Embryonic facial prominence (tissue), 1 donor: ENCODE results near the gene NKTR.
"Not testable (repeated sequence)": the region's sequence is repeated elsewhere in the genome, so short reads cannot be mapped to it uniquely, and the experiment has no call there.

Source experiments
- DNase-seq: peaks from one replicate; pipeline ENCODE4 v3.0.0-alpha.2; 2016; ENCODE audit errors: extremely low spot score

NKTR gene

GRCh38 chr3:42600111-42600957 is at the start of gene NKTR:
NKTR (plus strand) TSS chr3:42600686; CDS start chr3:42601007, 321 bp downstream.
- DNase-seq, result peak; percentile 96

DNA sequence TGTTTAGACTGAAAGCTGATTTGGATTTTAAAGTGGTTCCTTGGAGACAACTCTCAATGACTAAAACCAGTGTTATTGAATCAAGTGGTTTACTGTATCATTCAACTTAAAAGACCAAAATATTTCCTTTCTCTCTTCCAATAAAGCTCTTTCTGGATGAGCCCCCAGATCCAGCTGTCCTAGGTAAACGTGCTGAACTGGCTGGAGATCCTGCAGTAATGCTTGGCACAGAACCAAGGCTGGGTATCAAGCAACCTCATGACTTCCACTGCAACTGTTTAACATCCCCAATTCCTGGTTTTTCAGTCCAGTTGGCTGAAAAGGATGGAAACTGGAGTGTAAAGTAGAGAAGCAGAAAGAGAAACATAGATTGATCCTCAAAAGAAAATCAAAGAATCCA is 47.7 kb upstream of the NKTR start:
- no peak for DNase-seq

- no peak for DNase-seq
Observed at GRCh38 chr3:42556089-42556632, 44.3 kb upstream of the NKTR start.

GRCh38 chr3:42556817-42557216 is 43.7 kb upstream of the NKTR start:
- DNase-seq, result not testable (repeated sequence)

- DNase-seq, result no peak
Observed at GRCh38 chr3:42557854-42558253, 42.6 kb upstream of the NKTR start.

DNA sequence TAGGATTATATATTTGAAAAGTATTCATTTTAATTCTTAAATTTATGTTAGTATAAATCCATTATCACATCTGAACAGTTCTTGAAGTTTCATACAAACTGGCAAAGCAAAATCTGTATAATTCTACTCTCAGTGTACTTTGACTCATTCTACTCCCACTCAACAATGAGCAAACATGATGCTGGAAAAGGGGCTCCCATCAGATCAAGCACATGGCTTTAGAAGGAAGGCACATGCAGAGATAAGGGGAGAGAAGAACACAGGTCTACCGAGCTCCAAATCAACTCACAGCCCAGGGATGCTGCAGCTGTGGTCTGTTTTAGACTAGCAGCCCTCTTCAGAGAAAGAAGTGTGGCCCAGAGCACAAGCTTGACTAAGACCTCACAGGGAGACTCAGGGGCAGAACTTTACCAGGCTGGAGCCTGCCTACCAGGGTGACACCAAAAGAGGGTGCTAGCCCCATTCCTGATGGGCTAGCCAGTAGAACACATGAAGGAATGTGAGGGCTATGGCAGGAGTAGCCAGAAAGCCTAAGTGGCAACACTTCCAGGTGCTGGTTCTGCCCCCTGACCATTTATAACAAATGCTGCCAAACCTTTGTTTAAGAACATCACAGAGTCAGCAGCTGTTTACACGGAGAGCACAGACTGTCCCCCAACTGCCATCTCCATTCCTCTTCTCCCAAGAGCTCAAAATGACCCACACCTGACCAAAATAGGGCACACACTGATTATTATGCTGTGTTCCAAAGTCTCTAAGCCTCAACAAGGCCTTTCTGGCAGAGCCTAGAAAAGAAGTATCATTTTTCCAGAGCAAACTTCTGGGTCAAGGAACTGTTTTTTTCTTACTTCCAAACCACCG is 38.2 kb upstream of the NKTR start:
- DNase-seq, result no peak

DNA sequence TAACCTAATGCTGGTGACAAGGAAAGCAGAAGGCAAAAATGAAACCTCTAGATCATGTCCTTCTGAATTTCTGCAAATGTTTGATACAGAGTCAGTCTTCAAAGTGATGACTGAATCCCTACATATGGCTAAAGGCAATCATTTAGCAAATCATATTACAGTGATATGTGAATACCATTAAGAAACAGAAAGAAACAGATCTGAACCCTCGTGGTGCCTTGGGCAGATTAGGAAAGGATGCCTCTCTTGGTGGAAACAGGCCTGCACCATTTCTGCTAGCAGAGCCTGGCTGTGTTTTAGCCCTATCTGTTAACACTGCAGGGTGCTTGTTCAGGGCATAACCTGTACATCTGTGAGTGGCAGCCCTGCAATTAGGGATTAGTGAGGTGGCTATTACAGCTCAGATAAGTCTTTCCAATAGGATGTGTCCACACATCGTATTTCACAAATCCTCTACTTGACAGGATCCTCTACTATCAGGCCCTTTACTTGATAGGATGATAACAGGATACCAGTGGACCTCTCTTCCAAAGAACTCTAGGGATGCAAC is 30.8 kb upstream of the NKTR start:
- no peak for DNase-seq

DNA sequence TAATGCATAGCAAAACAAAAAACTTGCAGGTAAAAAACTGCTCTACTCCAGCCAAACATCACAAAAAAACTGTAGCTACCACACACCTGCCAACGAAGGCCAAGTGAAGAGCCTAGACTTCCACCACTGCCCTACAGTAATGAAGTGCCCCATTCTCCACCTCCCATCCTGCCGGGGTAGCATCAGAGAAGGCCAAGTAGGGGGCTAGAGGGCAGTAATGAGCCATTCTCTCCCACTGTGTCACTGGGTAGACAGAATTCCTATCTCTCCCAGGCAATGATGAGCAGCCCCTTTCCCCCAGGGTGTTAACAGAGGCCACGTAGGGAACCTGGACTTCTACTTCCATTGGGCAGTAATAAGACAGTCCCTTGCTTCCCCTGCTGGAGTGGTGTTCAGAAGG is 28.2 kb upstream of the NKTR start:
- DNase-seq, result no peak

- DNase-seq, result no peak
Observed at GRCh38 chr3:42575137-42575741, 25.2 kb upstream of the NKTR start.

GRCh38 chr3:42578054-42578453 is 22.4 kb upstream of the NKTR start:
- DNase-seq, result no peak

DNA sequence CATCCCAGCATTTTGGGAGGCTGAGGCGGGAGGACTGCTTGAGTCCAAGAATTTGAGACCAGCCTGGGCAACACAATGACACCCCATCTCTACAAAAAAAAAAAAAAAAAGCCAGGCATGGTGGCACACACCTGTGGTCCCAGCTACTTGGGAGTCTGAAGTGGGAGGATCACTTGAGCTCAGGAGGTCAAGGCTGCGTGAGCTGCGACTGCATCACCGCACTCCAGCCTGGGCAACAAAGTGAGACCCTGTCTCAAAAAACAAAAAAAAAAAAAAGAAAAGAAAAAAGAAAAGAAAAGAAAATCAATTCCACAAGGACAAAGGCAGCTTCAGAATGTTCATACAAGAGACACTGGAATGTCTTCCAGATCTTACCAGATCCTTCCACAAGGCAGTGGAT is 21.1 kb upstream of the NKTR start:
- DNase-seq, result not testable (repeated sequence)

DNA sequence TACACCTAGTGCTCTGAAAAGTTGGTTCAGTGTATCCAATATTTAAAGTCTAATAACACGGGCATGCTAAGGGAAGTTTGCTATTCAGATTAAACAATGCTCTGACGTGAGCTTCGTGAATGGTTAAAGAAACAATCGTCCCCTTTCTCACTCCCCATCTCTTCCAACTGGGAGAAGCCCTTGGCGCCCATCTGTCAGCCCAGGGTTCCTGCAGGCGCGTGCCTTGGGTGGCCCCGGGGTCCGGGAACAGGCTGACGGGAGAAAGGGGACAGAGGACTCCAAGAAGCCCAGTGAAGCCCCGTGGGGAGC is 19.1 kb upstream of the NKTR start:
- no peak for DNase-seq

DNA sequence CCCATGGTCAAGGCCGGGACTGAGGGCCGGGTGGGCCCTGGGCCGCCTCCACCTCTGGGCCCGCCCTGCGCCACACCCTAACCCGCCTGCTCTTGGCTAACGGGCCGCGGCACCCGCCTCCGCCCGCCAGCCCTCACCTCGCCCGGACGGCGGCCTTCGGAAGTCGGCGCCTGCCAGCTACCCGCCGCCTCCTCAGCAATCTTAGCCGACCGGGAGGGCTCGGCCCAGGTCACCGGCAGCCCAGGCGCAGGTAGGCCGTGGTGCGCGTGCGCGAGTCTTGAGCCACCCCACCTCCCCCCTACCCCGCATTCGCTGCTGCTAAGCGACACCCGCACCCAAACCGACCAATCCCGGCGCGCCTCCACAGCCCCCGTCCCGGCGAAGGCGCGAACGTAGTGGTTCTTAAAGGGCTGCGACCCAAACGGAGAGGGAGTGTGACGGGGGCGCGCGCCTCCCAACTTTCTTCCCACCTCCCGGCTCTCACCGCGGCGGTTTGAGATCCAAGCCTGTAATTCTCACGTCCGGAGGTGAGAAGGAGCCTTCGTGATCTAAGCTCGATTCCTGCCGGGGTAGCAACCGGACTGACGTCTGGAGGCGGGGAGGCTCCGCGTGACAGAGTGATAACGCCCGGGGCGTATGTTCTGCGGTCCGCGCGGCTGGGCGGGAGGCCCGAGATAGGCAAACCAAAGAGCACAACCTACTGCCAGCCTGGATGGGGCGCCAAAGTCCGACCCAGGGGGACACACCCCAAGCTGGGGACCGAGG is 18.6 kb upstream of the NKTR start, which contains the start of gene SEC22C:
Gene SEC22C (minus strand): TSS at position 259 of the 765 bp plus-strand sequence. CDS start 12,921 bp downstream, outside the sequence.
- DNase-seq, result peak; percentile 88

DNA sequence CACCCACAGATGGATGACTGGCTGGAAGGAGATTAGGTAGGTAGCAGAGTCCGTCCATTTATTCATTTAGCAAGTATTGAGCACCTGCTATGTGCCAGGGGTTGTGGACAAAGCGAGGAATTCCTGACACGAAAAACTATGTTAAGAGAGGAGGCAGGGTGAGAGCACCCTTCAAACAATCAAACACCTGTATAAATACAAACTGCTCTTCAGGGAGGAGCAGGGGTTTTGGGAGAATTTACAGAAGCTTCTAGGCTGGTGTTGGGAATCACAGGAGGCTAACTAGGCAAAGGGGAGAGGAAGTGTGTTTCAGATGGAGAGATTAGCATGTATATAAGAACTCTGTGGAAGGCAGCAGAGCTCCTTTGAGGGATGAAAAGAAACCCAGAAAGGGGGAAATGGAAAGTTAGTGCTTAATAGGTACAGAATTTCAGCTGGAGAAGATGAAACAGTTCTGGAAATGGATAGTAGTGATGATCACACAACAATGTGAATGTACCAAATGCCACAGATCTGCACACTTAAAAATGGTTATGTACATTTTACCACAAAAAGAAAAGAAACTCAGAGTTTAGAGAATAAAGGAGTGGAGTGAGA is 17.9 kb upstream of the NKTR start:
- no peak for DNase-seq

- DNase-seq, result no peak
Observed at GRCh38 chr3:42588625-42589024, 11.9 kb upstream of the NKTR start.

GRCh38 chr3:42589382-42590109 is 10.9 kb upstream of the NKTR start:
- no peak for DNase-seq

- DNase-seq, result no peak
Observed at GRCh38 chr3:42590989-42591756, 9.3 kb upstream of the NKTR start.

DNA sequence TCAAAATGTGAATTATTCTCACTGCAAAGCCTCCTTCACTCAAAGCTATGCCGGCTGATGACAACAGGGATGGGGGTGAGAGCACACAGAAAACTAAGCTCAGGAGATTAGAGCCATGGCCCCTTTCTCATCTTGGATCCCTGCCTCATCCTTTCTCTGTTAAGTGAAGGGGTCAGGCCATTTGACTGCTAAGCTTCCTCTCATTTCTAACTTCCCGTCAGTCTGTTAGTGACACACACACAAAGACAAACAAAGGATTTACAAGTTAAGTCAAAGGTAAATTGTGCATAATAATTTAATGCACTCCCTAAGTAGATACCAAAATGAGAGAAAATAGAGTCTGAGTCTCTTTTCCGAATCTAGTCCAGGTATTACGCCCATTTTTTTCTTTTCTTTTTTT is 8.7 kb upstream of the NKTR start:
- DNase-seq, result no peak

- DNase-seq, result no peak
Observed at GRCh38 chr3:42593635-42594034, 6.9 kb upstream of the NKTR start.
